Neural progenitor cell (in vitro differentiated cells): ENCODE results near the gene C10orf71.

Experiments
- CTCF ChIP-seq: fragments of 200-600 bp; sonication (generic); IDR thresholded peaks from 2 replicates; pipeline ENCODE4 v1.5.1; 2017; ENCODE audit warnings: antibody characterized with exemption, mild to moderate bottlenecking
- EZH2 ChIP-seq: fragments of 200-600 bp; sonication (generic); IDR thresholded peaks from 2 replicates; pipeline ENCODE4 v1.6.1; 2017; ENCODE audit warnings: antibody characterized with exemption, mild to moderate bottlenecking, moderate library complexity

GRCh38 chr10:49284356-49284755 is 14.6 kb upstream of the C10orf71 start:
- TF ChIP-seq CTCF: no peak
- no peak for TF ChIP-seq EZH2
